ENCODE measurements around the gene CLSTN1. TPM values are rescaled to one million over a fixed set of nuclear protein-coding genes. Genes with fewer than 3 reads are reported as not detected.

Gene CLSTN1
- total RNA-seq, 1 experiment from 2014 or later, result 100 TPM

GRCh38 chr1:9746211-9746610 is 77.6 kb downstream of the CLSTN1 start:
- Mint-ChIP-seq H3K9me3 (no peaks in the 10 kb centered on the region), H3K36me3 (ENCODE audit: insufficient read depth in 1 of 3, low read depth in 3 of 3) (peaks cover 34 to 79% (median 72%) of the 10 kb centered on the region in 3 experiments; a peak in 6 of 7 replicates), H3K27me3 (ENCODE audit: low read depth) (no peaks in the 10 kb centered on the region; the same call in 1 of the 2 replicates), H3K4me3 (no peak overlapping the region), H3K4me1 (no peaks in the 10 kb centered on the region; a peak in 1 of 4 replicates), H3K27ac (no peak overlapping the region; a peak in 1 of 7 replicates)
- H3K56ac ChIP-seq (ENCODE audit: insufficient read length, low read depth, low read length), result no peak overlapping the region
- no peak overlapping the region for H4K91ac ChIP-seq (ENCODE audit: insufficient read length, low read depth, low read length)
- no peak overlapping the region for H2BK5ac ChIP-seq (ENCODE audit: insufficient read length, low read length)
- no peak overlapping the region for H4K8ac ChIP-seq (replicated peaks; ENCODE audit: insufficient read length, low read depth, low read length)
- no peak for DNase-seq
- no CpG with 5 or more reads among the region's 3 CpGs for WGBS (ENCODE audit: extremely low coverage, insufficient read length, low lambda C conversion rate)
- no peaks in the 10 kb centered on the region for H3K79me2 ChIP-seq (ENCODE audit: insufficient read depth, low read length)
- no peaks in the 10 kb centered on the region for H3K9me3 ChIP-seq (ENCODE audit: control insufficient read depth, low read depth, low read length)
- no peaks in the 10 kb centered on the region for H3K23me2 ChIP-seq (ENCODE audit: insufficient read length, low read depth, low read length, poor library complexity, severe bottlenecking)
- H3K23ac ChIP-seq (ENCODE audit: insufficient read length, low read depth, low read length), result no peak overlapping the region
- no peak overlapping the region for H4K5ac ChIP-seq (ENCODE audit: insufficient read length, low read depth, low read length)
- no peaks in the 10 kb centered on the region for H3K4me1 ChIP-seq (ENCODE audit: insufficient read depth, low read length)
- no peak overlapping the region for H2BK15ac ChIP-seq (ENCODE audit: low read depth, low read length)
- H3K27me3 ChIP-seq (ENCODE audit: insufficient read depth, low read length), result no peaks in the 10 kb centered on the region
- H3T11ph ChIP-seq (ENCODE audit: low read length), result no peak overlapping the region
- H4K20me1 ChIP-seq (ENCODE audit: control insufficient read depth, insufficient read depth, insufficient read length), result no peaks in the 10 kb centered on the region
- H3K4me2 ChIP-seq (ENCODE audit: insufficient read depth, insufficient read length, low read length), result no peak overlapping the region
- H2BK120ac ChIP-seq (ENCODE audit: low read depth, low read length, poor library complexity, severe bottlenecking), result no peak overlapping the region
- H2BK20ac ChIP-seq (ENCODE audit: low read depth, low read length, poor library complexity, severe bottlenecking), result no peak overlapping the region
- no peak overlapping the region for H3K18ac ChIP-seq (ENCODE audit: insufficient read length, low read depth, low read length)
- no peak overlapping the region for H2AK5ac ChIP-seq (ENCODE audit: insufficient read length, low read length)
- H3K14ac ChIP-seq (ENCODE audit: insufficient read depth, low read length), result no peak overlapping the region
- H3K4ac ChIP-seq (ENCODE audit: low read depth, low read length), result no peak overlapping the region
- no peak overlapping the region for H2BK12ac ChIP-seq (ENCODE audit: insufficient read length, low read depth, low read length)
- H3K27ac ChIP-seq (ENCODE audit: insufficient read length, low read depth, low read length), result no peak overlapping the region
- no peaks in the 10 kb centered on the region for H3K79me1 ChIP-seq (ENCODE audit: insufficient read depth, low read depth, low read length, poor library complexity, severe bottlenecking)
- TF ChIP-seq, protein P1, sequence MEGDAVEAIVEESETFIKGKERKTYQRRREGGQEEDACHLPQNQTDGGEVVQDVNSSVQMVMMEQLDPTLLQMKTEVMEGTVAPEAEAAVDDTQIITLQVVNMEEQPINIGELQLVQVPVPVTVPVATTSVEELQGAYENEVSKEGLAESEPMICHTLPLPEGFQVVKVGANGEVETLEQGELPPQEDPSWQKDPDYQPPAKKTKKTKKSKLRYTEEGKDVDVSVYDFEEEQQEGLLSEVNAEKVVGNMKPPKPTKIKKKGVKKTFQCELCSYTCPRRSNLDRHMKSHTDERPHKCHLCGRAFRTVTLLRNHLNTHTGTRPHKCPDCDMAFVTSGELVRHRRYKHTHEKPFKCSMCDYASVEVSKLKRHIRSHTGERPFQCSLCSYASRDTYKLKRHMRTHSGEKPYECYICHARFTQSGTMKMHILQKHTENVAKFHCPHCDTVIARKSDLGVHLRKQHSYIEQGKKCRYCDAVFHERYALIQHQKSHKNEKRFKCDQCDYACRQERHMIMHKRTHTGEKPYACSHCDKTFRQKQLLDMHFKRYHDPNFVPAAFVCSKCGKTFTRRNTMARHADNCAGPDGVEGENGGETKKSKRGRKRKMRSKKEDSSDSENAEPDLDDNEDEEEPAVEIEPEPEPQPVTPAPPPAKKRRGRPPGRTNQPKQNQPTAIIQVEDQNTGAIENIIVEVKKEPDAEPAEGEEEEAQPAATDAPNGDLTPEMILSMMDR (conservative IDR thresholded peaks at IDR 0.05), result no peak
- H2AFZ ChIP-seq (ENCODE audit: low read length), result no peak overlapping the region
- no peak overlapping the region for H3K9ac ChIP-seq (ENCODE audit: extremely low read depth, insufficient read length, low read length)
